Peyer's patch (tissue), 4 donors: ENCODE results near the gene AOPEP. TPM values are rescaled to one million over a fixed set of nuclear protein-coding genes. Genes with fewer than 3 reads are reported as not detected.

Experiments used
- DNase-seq, 3 donors: peaks; one replicate each; pipeline ENCODE4 v3.0.0-alpha.2; 2017 to 2019
- H3K27ac ChIP-seq, 4 donors: fragments of 200-600 bp; sonication (generic); one replicate each; pipeline ENCODE4 v1.5.1; 2016 to 2019
- H3K27me3 ChIP-seq, 2 donors: fragments of 200-600 bp; sonication (generic); one replicate each; pipeline ENCODE4 v1.5.1; 2019
- H3K36me3 ChIP-seq, 3 donors: fragments of 200-600 bp; sonication (generic); one replicate each; pipeline ENCODE4 v1.5.1; 2016 to 2019
- H3K4me1 ChIP-seq, 4 donors: fragments of 200-600 bp; sonication (generic); one replicate each; pipeline ENCODE4 v1.5.1; 2016 to 2019
- H3K4me3 ChIP-seq, 4 donors: fragments of 200-600 bp; sonication (generic); 1 replicate in 3 of 4; 2 replicates in 1 of 4; pipeline ENCODE4 v1.5.1; 2016 to 2019; ENCODE audit warnings: mild to moderate bottlenecking in 1 of 4
- H3K9me3 ChIP-seq, 4 donors: fragments of 200-600 bp; sonication (generic); one replicate each; pipeline ENCODE4 v1.5.1; 2016 to 2019; ENCODE audit warnings: mild to moderate bottlenecking in 1 of 4
- CTCF ChIP-seq, 6 experiments: fragments of 450-650 bp in 4 of 6; fragments of 200-600 bp in 2 of 6; sonication (generic) in 1 of 6; IDR thresholded peaks; one replicate each; pipeline ENCODE4 v1.5.1; 2017 to 2019; ENCODE audit warnings: antibody characterized with exemption in 6 of 6, mild to moderate bottlenecking in 3 of 6, moderate library complexity in 1 of 6
- POLR2A ChIP-seq, 2 donors: fragments of 450-650 bp; IDR thresholded peaks; one replicate each; pipeline ENCODE4 v1.5.1; 2017; ENCODE audit warnings: antibody characterized with exemption in 2 of 2, mild to moderate bottlenecking in 2 of 2, moderate library complexity in 2 of 2
- total RNA-seq, 4 donors: library from RNA; depleted of rRNA; stranded (reverse); fragments of >200 nt; gene quantifications; one replicate each; pipeline ENCODE4 v1.1.0, GENCODE V29; 2016

Gene AOPEP
- total RNA-seq, 4 donors from 2014 or later, result 83.5 to 272 (median 117) TPM

- H3K9me3 ChIP-seq, result no peaks in the 10 kb centered on the region
- TF ChIP-seq POLR2A (IDR thresholded peaks at IDR 0.05), result no peak
- peak in 4 of 6 experiments; percentile 5 to 43 (median 38) for TF ChIP-seq CTCF (IDR thresholded peaks at IDR 0.05)
- no peak overlapping the region for H3K4me3 ChIP-seq
- H3K4me1 ChIP-seq, result peaks cover 0 to 5% (median 0%) of the 10 kb centered on the region in 4 donors
- no peaks in the 10 kb centered on the region for H3K27me3 ChIP-seq
- peaks cover 0 to 17% (median 0%) of the 10 kb centered on the region in 3 donors for H3K36me3 ChIP-seq
- H3K27ac ChIP-seq, result peak overlapping the region in 1 of 4 donors; percentile 39
- DNase-seq, result peak in 1 of 3 donors; percentile 33
Measured at GRCh38 chr9:95116002-95116807, 389.7 kb downstream of the AOPEP start.

- peak overlapping the region in 1 of 4 donors; percentile 39 for H3K27ac ChIP-seq
- peaks cover 0 to 12% (median 0%) of the 10 kb centered on the region in 3 donors for H3K36me3 ChIP-seq
- peaks cover 0 to 5% (median 0%) of the 10 kb centered on the region in 4 donors for H3K4me1 ChIP-seq
- DNase-seq, result no peak
- no peak overlapping the region for H3K4me3 ChIP-seq
- H3K9me3 ChIP-seq, result no peaks in the 10 kb centered on the region
- no peaks in the 10 kb centered on the region for H3K27me3 ChIP-seq
- no peak for TF ChIP-seq CTCF (IDR thresholded peaks at IDR 0.05)
- no peak for TF ChIP-seq POLR2A (IDR thresholded peaks at IDR 0.05)
Measured at GRCh38 chr9:95116808-95117204, 390.3 kb downstream of the AOPEP start.

GRCh38 chr9:95118596-95118995, 392.1 kb downstream of the AOPEP start:
- H3K9me3 ChIP-seq, result no peaks in the 10 kb centered on the region
- H3K27me3 ChIP-seq, result no peaks in the 10 kb centered on the region
- H3K36me3 ChIP-seq, result no peaks in the 10 kb centered on the region
- no peak overlapping the region for H3K4me3 ChIP-seq
- H3K27ac ChIP-seq, result no peak overlapping the region
- H3K4me1 ChIP-seq, result peaks cover 0 to 5% (median 0%) of the 10 kb centered on the region in 4 donors
- TF ChIP-seq CTCF (IDR thresholded peaks at IDR 0.05) (no peak), POLR2A (IDR thresholded peaks at IDR 0.05) (no peak)
- DNase-seq, result peak in 1 of 3 donors; percentile 15

- TF ChIP-seq POLR2A (IDR thresholded peaks at IDR 0.05), result no peak
- no peak for TF ChIP-seq CTCF (IDR thresholded peaks at IDR 0.05)
- H3K36me3 ChIP-seq, result no peaks in the 10 kb centered on the region
- H3K27ac ChIP-seq, result no peak overlapping the region
- peaks cover 0 to 5% (median 0%) of the 10 kb centered on the region in 4 donors for H3K4me1 ChIP-seq
- H3K4me3 ChIP-seq, result no peak overlapping the region
- H3K27me3 ChIP-seq, result no peaks in the 10 kb centered on the region
- no peak for DNase-seq
- no peaks in the 10 kb centered on the region for H3K9me3 ChIP-seq
Measured at GRCh38 chr9:95120781-95121370, 394.4 kb downstream of the AOPEP start.

GRCh38 chr9:95124582-95125367, 398.3 kb downstream of the AOPEP start:
- TF ChIP-seq CTCF (IDR thresholded peaks at IDR 0.05), result peak in 2 of 6 experiments; percentile 3 to 5
- no peak for TF ChIP-seq POLR2A (IDR thresholded peaks at IDR 0.05)
- H3K27ac ChIP-seq, result no peak overlapping the region
- DNase-seq, result peak in 1 of 3 donors; percentile 14

More at GRCh38 chr9:95124582-95125367, 398.3 kb downstream of the AOPEP start:
- Histone ChIP-seq H3K4me1 (peaks cover 0 to 5% (median 0%) of the 10 kb centered on the region in 4 donors), H3K9me3 (no peaks in the 10 kb centered on the region), H3K27me3 (no peaks in the 10 kb centered on the region), H3K36me3 (no peaks in the 10 kb centered on the region), H3K4me3 (no peak overlapping the region)
